Heart left ventricle (tissue), 16 donors: ENCODE data around the gene RNF123. TPM values are rescaled to one million over a fixed set of nuclear protein-coding genes. Genes with fewer than 3 reads are reported as not detected.

Source experiments
- ATAC-seq, 4 donors: fragments of 200-7000 bp; cut with Tn5 transposase; one replicate each; pipeline ENCODE4 v1.9.1; 2020 to 2022; ENCODE audit warnings: moderate library complexity in 4 of 4, mild to moderate bottlenecking in 3 of 4, moderate number of reproducible peaks in 1 of 4
- DNase-seq, 5 donors: peaks; one replicate each; pipeline ENCODE4 v3.0.0-alpha.2; 2020
- H3K27ac ChIP-seq, 12 donors: fragments of 200-600 bp; sonication (generic) in 4 of 12; one replicate each; pipeline versions ENCODE4 v1.5.0 to v1.8.0; 2016 to 2022; ENCODE audit warnings: mild to moderate bottlenecking in 2 of 12
- H3K27me3 ChIP-seq, 9 donors: fragments of 200-600 bp; sonication (generic) in 2 of 9; one replicate each; pipeline versions ENCODE4 v1.5.1 to v1.8.0; 2016 to 2022; ENCODE audit warnings: mild to moderate bottlenecking in 3 of 9
- H3K36me3 ChIP-seq, 9 donors: fragments of 200-600 bp; sonication (generic) in 2 of 9; one replicate each; pipeline versions ENCODE4 v1.5.0 to v1.8.0; 2018 to 2022; ENCODE audit warnings: mild to moderate bottlenecking in 2 of 9
- H3K4me1 ChIP-seq, 12 donors: fragments of 200-600 bp; sonication (generic) in 4 of 12; one replicate each; pipeline versions ENCODE4 v1.5.0 to v1.8.0; 2016 to 2022; ENCODE audit warnings: mild to moderate bottlenecking in 3 of 12
- H3K4me3 ChIP-seq, 12 donors: fragments of 200-600 bp; sonication (generic) in 4 of 12; one replicate each; pipeline versions ENCODE4 v1.5.0 to v1.8.0; 2017 to 2022; ENCODE audit warnings: mild to moderate bottlenecking in 9 of 12, moderate library complexity in 4 of 12
- H3K9me3 ChIP-seq, 12 donors: fragments of 200-600 bp; sonication (generic) in 4 of 12; one replicate each; pipeline versions ENCODE4 v1.5.0 to v1.8.0; 2016 to 2022; ENCODE audit warnings: mild to moderate bottlenecking in 1 of 12
- POLR2A ChIP-seq, 2 donors: fragments of 450-650 bp; IDR thresholded peaks; one replicate each; pipeline ENCODE4 v1.6.1; 2017; ENCODE audit warnings: antibody characterized with exemption in 2 of 2, mild to moderate bottlenecking in 2 of 2, moderate library complexity in 2 of 2
- WGBS, 4 donors: extraction: QIAGEN DNeasy Blood & Tissue Kit in 2 of 4; methylation state at CpG; one replicate each; pipeline versions ENCODE4 v1.1.5 to v1.1.7; 2013 to 2018; 5-methylcytosine and 5-hydroxymethylcytosine counted together
- intact Hi-C, 10 donors: fragments of 100-400 bp; cut with DNase I; formaldehyde crosslinking; loops; one replicate each; pipeline versions ENCODE4 v1.11.1 to v1.14.2; 2022
- polyA plus RNA-seq, 2 donors: library from polyadenylated mRNA; stranded (reverse); fragments of 200-250 nt; gene quantifications; one replicate each; pipeline ENCODE4 v1.2.3, GENCODE V29; 2013
- total RNA-seq, 9 donors: library from RNA; depleted of rRNA in 2 of 9; stranded (reverse); fragments of >200 nt in 2 of 9; fragmentation: NEBNext Ultra II Directional in 3 of 9; extraction: Animal tissue kit (Norgen Biotek cat#: 25700) in 3 of 9; gene quantifications; one replicate each; pipeline versions ENCODE4 v1.1.0 to v1.2.4, GENCODE V29; 2016 to 2023
- TF ChIP-seq, protein P1 (sequence below), 12 donors: fragments of 200-600 bp; sonication (generic) in 4 of 12; IDR thresholded peaks; one replicate each; pipeline versions ENCODE4 v1.5.0 to v1.8.0; 2018 to 2022; ENCODE audit warnings: antibody characterized with exemption in 12 of 12, mild to moderate bottlenecking in 5 of 12
- donor health status: ischemic (EF 13 %, LVEDD 7.1; RV severe dilation, severe dysfunction).
- donor health status: healthy with polysubstance abuse.
- donor health status: DM: no; HTN: yes; CAD: no.
- donor health status: DM: no; HTN: no; CAD: no.
- donor health status: ischemic (EF 25% LVEDD 6.9; RV normal size, moderate dysfunction).
- donor health status: ischemic (EF 25% LVEDD 5.7; RV mildly dilated, moderate dysfunction).
- donor health status: healthy.
- donor health status: DM: yes; HTN: yes; CAD: no.
- donor health status: ischemic (EF 35%, LVEDD 5.7; RV mildly dilated, moderate dysfunction).
- donor health status: nonischemic (EF 11% LVEDD 7.7; RV severe dilation, severe dysfunction).
- donor health status: DM: yes; HTN: yes; CAD: no.
- donor health status: PGD.
- donor health status: ischemic (EF 29% LVEDD 5.4; RV normal size, mild dysfunction).
- donor health status: nonischemic (EF 23%, LVEDD 6.1; RV moderate dilation, normal function).

The RNF123 gene
- total and polyA plus RNA-seq, 11 donors, result 27.7 to 61.4 (median 46.0) TPM

GRCh38 chr3:49721896-49722781 lies 32.8 kb downstream of the RNF123 start:
- no peak for TF ChIP-seq POLR2A (IDR thresholded peaks at IDR 0.05)
- TF ChIP-seq, protein P1, sequence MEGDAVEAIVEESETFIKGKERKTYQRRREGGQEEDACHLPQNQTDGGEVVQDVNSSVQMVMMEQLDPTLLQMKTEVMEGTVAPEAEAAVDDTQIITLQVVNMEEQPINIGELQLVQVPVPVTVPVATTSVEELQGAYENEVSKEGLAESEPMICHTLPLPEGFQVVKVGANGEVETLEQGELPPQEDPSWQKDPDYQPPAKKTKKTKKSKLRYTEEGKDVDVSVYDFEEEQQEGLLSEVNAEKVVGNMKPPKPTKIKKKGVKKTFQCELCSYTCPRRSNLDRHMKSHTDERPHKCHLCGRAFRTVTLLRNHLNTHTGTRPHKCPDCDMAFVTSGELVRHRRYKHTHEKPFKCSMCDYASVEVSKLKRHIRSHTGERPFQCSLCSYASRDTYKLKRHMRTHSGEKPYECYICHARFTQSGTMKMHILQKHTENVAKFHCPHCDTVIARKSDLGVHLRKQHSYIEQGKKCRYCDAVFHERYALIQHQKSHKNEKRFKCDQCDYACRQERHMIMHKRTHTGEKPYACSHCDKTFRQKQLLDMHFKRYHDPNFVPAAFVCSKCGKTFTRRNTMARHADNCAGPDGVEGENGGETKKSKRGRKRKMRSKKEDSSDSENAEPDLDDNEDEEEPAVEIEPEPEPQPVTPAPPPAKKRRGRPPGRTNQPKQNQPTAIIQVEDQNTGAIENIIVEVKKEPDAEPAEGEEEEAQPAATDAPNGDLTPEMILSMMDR (IDR thresholded peaks at IDR 0.05), result no peak
- 84 to 91% (median 87%) methylated on average over 15 to 26 of the region's 26 CpGs for WGBS, 4 donors
- H3K36me3 ChIP-seq, result peaks cover 0 to 42% (median 35%) of the 10 kb centered on the region in 9 donors
- ATAC-seq, result no peak
- no peaks in the 10 kb centered on the region for H3K27me3 ChIP-seq
- H3K4me3 ChIP-seq, result peak overlapping the region in 6 of 12 donors; percentile 95 to 99 (median 98)
- DNase-seq, result peak in 3 of 5 donors; percentile 18 to 51 (median 29)
- intact Hi-C loops, result loop anchor here in 3 of 10 donors (5.0 kb wide), 2 partner anchors 65 to 180 kb away; partner anchors contain the start of genes IP6K1 (in 2 of the 3) and MST1R (in 1 of the 3)
- no peaks in the 10 kb centered on the region for H3K9me3 ChIP-seq
- H3K27ac ChIP-seq, result no peak overlapping the region
- peaks cover 13 to 44% (median 28%) of the 10 kb centered on the region in 12 donors for H3K4me1 ChIP-seq

DNA sequence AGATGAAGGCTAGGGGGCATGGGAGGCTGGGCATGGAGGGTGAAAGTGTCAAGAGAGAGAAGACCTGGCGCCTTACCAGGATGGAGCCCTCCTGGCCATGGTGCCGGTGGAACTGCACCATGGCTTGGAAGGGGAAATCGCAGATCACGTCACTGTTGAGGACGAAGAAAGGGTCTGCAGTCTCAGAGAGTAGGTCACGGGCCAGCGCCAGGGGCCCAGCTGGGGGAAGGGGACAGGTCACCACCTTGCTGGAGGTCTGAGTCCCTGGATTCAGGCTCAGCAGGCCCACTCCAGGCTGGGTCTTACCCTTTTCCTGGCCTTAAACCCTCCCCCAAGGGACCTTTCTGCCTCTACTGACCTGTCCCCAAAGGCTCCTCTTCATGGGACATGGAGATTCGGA lies 33.5 kb downstream of the RNF123 start:
- Histone ChIP-seq H3K27me3 (no peaks in the 10 kb centered on the region), H3K4me3 (peak overlapping the region; percentile 73 to 100 (median 96)), H3K27ac (peak overlapping the region in 11 of 12 donors; percentile 84 to 98 (median 92)), H3K9me3 (no peaks in the 10 kb centered on the region), H3K36me3 (peaks cover 2 to 49% (median 42%) of the 10 kb centered on the region in 9 donors), H3K4me1 (peaks cover 13 to 44% (median 28%) of the 10 kb centered on the region in 12 donors)
- DNase-seq, result peak in 2 of 5 donors; percentile 23 to 27
- TF ChIP-seq, protein P1 (IDR thresholded peaks at IDR 0.05), result no peak
- WGBS, 4 donors, result 51 to 68% (median 58%) methylated on average over 8 of the region's 8 CpGs
- intact Hi-C loops, result loop anchor here in 3 of 10 donors (5.0 kb wide), 2 partner anchors 64 to 179 kb away; partner anchors contain the start of genes IP6K1 (in 2 of the 3) and MST1R (in 1 of the 3)
- ATAC-seq, result no peak

- H3K27me3 ChIP-seq, result no peaks in the 10 kb centered on the region
- H3K36me3 ChIP-seq, result peaks cover 2 to 53% (median 45%) of the 10 kb centered on the region in 9 donors
- peak in 3 of 4 donors; percentile 5 to 20 (median 9) for ATAC-seq
- peak overlapping the region; percentile 73 to 100 (median 96) for H3K4me3 ChIP-seq
- intact Hi-C loops, result loop anchor here in 3 of 10 donors (5.0 kb wide), 2 partner anchors 64 to 179 kb away; partner anchors contain the start of genes IP6K1 (in 2 of the 3) and MST1R (in 1 of the 3)
- H3K4me1 ChIP-seq, result peaks cover 13 to 43% (median 28%) of the 10 kb centered on the region in 12 donors
- 0 to 2% (median 1%) methylated on average over 17 to 20 of the region's 20 CpGs for WGBS, 4 donors
- H3K27ac ChIP-seq, result peak overlapping the region; percentile 60 to 98 (median 92)
- DNase-seq, result peak in 4 of 5 donors; percentile 57 to 75 (median 70)
- H3K9me3 ChIP-seq, result no peaks in the 10 kb centered on the region
- TF ChIP-seq, protein P1 (IDR thresholded peaks at IDR 0.05), result no peak
- no peak for TF ChIP-seq POLR2A (IDR thresholded peaks at IDR 0.05)
Measured at GRCh38 chr3:49723296-49723627, 33.9 kb downstream of the RNF123 start.
